Esophagus squamous epithelium (tissue), 5 donors: Measurements from ENCODE around the gene GRIN1. TPM values are rescaled to one million over a fixed set of nuclear protein-coding genes. Genes with fewer than 3 reads are reported as not detected.
A peak's percentile ranks its signal among the peaks of the same experiment; 100 is the strongest.

Experiments
- DNase-seq: peaks from one replicate; lab custom pipeline; 2025; lab: John Stamatoyannopoulos, UW
- H3K27ac ChIP-seq, 4 donors: fragments of 200-600 bp; sonication (generic); one replicate each; pipeline ENCODE4 v1.5.1; 2016 to 2019; ENCODE audit warnings: mild to moderate bottlenecking in 1 of 4
- H3K27me3 ChIP-seq, 4 donors: fragments of 200-600 bp; sonication (generic); 1 replicate in 3 of 4; 2 replicates in 1 of 4; pipeline versions ENCODE4 v1.5.1 to v1.6.0; 2017 to 2021; ENCODE audit warnings: antibody characterized with exemption in 1 of 4
- H3K36me3 ChIP-seq, 3 donors: fragments of 200-600 bp; sonication (generic); one replicate each; pipeline ENCODE4 v1.5.1; 2016 to 2019
- H3K4me1 ChIP-seq, 3 donors: fragments of 200-600 bp; sonication (generic); one replicate each; pipeline ENCODE4 v1.5.1; 2017 to 2019
- H3K4me3 ChIP-seq, 4 donors: fragments of 200-600 bp; sonication (generic); 1 replicate in 3 of 4; 2 replicates in 1 of 4; pipeline ENCODE4 v1.5.1; 2016 to 2019; ENCODE audit warnings: mild to moderate bottlenecking in 2 of 4, moderate library complexity in 1 of 4
- H3K9me3 ChIP-seq, 3 donors: fragments of 200-600 bp; sonication (generic); one replicate each; pipeline ENCODE4 v1.5.1; 2016 to 2019
- CTCF ChIP-seq, 6 experiments: fragments of 450-650 bp in 4 of 6; fragments of 200-600 bp in 2 of 6; sonication (generic) in 2 of 6; IDR thresholded peaks; one replicate each; pipeline ENCODE4 v1.5.1; 2016 to 2019; ENCODE audit warnings: antibody characterized with exemption in 6 of 6, mild to moderate bottlenecking in 4 of 6, moderate library complexity in 4 of 6
- POLR2A ChIP-seq, 4 donors: fragments of 450-650 bp; IDR thresholded peaks; one replicate each; pipeline ENCODE4 v1.6.1; 2017; ENCODE audit warnings: antibody characterized with exemption in 4 of 4, mild to moderate bottlenecking in 4 of 4, moderate library complexity in 3 of 4
- WGBS, 2 donors: methylation state at CpG; one replicate each; pipeline ENCODE4 v1.1.5; 2018; 5-methylcytosine and 5-hydroxymethylcytosine counted together
- intact Hi-C: fragments of 100-400 bp; cut with DNase I; formaldehyde crosslinking; loops from one replicate; pipeline ENCODE4 v1.15.0; 2022
- small RNA-seq, 4 donors: library from RNA; depleted of rRNA; stranded (forward); fragments of <200 nt; gene quantifications; one replicate each; pipeline ENCODE3, GENCODE V24; 2016
- total RNA-seq, 4 donors: library from RNA; depleted of rRNA; stranded (reverse); fragments of >200 nt; gene quantifications; one replicate each; pipeline ENCODE4 v1.1.0, GENCODE V29; 2016
- donor health status: DM: yes; HTN: yes; CAD: no.

The GRIN1 gene
- total RNA-seq, 4 donors from 2014 or later = 0.38 TPM; not detected in 3

GRCh38 chr9:137217276-137218211, 78.6 kb downstream of the GRIN1 start:
- Histone ChIP-seq H3K9me3 (no peaks in the 10 kb centered on the region), H3K27me3 (no peaks in the 10 kb centered on the region), H3K27ac (peak overlapping the region; percentile 83 to 92 (median 90)), H3K36me3 (peaks cover 0 to 29% (median 0%) of the 10 kb centered on the region in 3 donors), H3K4me3 (peak overlapping the region; percentile 37 to 66 (median 50)), H3K4me1 (peaks cover 22 to 57% (median 25%) of the 10 kb centered on the region in 3 donors)
- no peak for DNase-seq
- WGBS, 2 donors = 49% methylated on average over 9 of the region's 36 CpGs; no CpG with 5 or more reads in 1 of the 2 donors
- intact Hi-C loops = no loop called here
- TF ChIP-seq CTCF (IDR thresholded peaks at IDR 0.05) = peak in 2 of 6 experiments; percentile 11 to 15
- TF ChIP-seq POLR2A (IDR thresholded peaks at IDR 0.05) = peak in 2 of 4 donors; percentile 50 to 70

GRCh38 chr9:137218212-137218753, 79.3 kb downstream of the GRIN1 start:
- peak overlapping the region; percentile 83 to 92 (median 90) for H3K27ac ChIP-seq
- no peaks in the 10 kb centered on the region for H3K9me3 ChIP-seq
- intact Hi-C loops = no loop called here
- 67% methylated on average over 2 of the region's 30 CpGs; no CpG with 5 or more reads in 1 of the 2 donors for WGBS, 2 donors
- H3K36me3 ChIP-seq = peaks cover 0 to 29% (median 0%) of the 10 kb centered on the region in 3 donors
- H3K27me3 ChIP-seq = no peaks in the 10 kb centered on the region
- DNase-seq = no peak
- TF ChIP-seq POLR2A (IDR thresholded peaks at IDR 0.05) = no peak
- no peak for TF ChIP-seq CTCF (IDR thresholded peaks at IDR 0.05)
- H3K4me3 ChIP-seq = peak overlapping the region; percentile 37 to 66 (median 50)
- H3K4me1 ChIP-seq = peaks cover 28 to 64% (median 31%) of the 10 kb centered on the region in 3 donors

Small RNA genes lying within 50 kb of the gene (small RNA-seq; reads per million reads assigned to genes)
- gene MIR3621 (0 reads per million in 4 donors), gene RF00153 (0 to 0.15 (median 0.10) reads per million in 4 donors)

Other genes with a start within 250 kb of the GRIN1 start
- 100 to 1,000 TPM; 146 to 210 (median 163) TPM for gene FBXW5, start 194.4 kb upstream of the GRIN1 start, total RNA-seq
- 1 to 10 TPM in 1 of 4 donors, not detected in 3; 1.6 TPM for gene C8G, start 193.9 kb upstream of the GRIN1 start, total RNA-seq
- gene LCN12, start 186.9 kb upstream of the GRIN1 start, total RNA-seq = not detected
- 100 to 1,000 TPM in 1 of 4 donors, 1 to 10 TPM in 3; 1.7 to 208 (median 4.8) TPM for gene PTGDS, start 161.7 kb upstream of the GRIN1 start, total RNA-seq
- gene LCNL1, start 156.2 kb upstream of the GRIN1 start, total RNA-seq = under 1 TPM in 1 of 4 donors, not detected in 3; 0.19 TPM
- 10 to 100 TPM; 18.3 to 56.3 (median 49.6) TPM for gene PAXX, start 146.7 kb upstream of the GRIN1 start, total RNA-seq
- gene CLIC3, start 142.6 kb upstream of the GRIN1 start, total RNA-seq = 100 to 1,000 TPM in 3 of 4 donors, 10 to 100 TPM in 1; 94.8 to 442 (median 200) TPM
- gene ABCA2, start 110.9 kb upstream of the GRIN1 start, total RNA-seq = 10 to 100 TPM in 2 of 4 donors, 1 to 10 TPM in 2; 3.5 to 14.7 (median 7.6) TPM
- gene FUT7, start 107.1 kb upstream of the GRIN1 start, total RNA-seq = under 1 TPM in 3 of 4 donors, not detected in 1; 0.13 to 0.38 (median 0.21) TPM
- 10 to 100 TPM; 11.9 to 45.2 (median 20.3) TPM for gene NPDC1, start 93.0 kb upstream of the GRIN1 start, total RNA-seq
- 1 to 10 TPM in 2 of 4 donors, under 1 TPM in 2; 0.47 to 1.3 (median 0.86) TPM for gene ENTPD2, start 85.1 kb upstream of the GRIN1 start, total RNA-seq
- gene SAPCD2, start 68.6 kb upstream of the GRIN1 start, total RNA-seq = 10 to 100 TPM in 3 of 4 donors, 1 to 10 TPM in 1; 8.2 to 21.2 (median 14.7) TPM
- gene UAP1L1, start 61.6 kb upstream of the GRIN1 start, total RNA-seq = 1 to 10 TPM; 2.2 to 4.7 (median 3.7) TPM
- gene MAN1B1, start 52.2 kb upstream of the GRIN1 start, total RNA-seq = 10 to 100 TPM; 25.6 to 50.9 (median 39.4) TPM
- gene DPP7, start 24.4 kb upstream of the GRIN1 start, total RNA-seq = 100 to 1,000 TPM in 1 of 4 donors, 10 to 100 TPM in 3; 41.1 to 109 (median 62.4) TPM
- gene LRRC26, start 30.9 kb downstream of the GRIN1 start, total RNA-seq = 1 to 10 TPM in 1 of 4 donors, under 1 TPM in 2, not detected in 1; 0.82 to 3.7 (median 0.95) TPM
- not detected for gene TMEM210, start 32.9 kb downstream of the GRIN1 start, total RNA-seq
- 10 to 100 TPM; 14.0 to 34.1 (median 25.1) TPM for gene ANAPC2, start 49.4 kb downstream of the GRIN1 start, total RNA-seq
- 100 to 1,000 TPM in 2 of 4 donors, 10 to 100 TPM in 2; 67.1 to 124 (median 96.7) TPM for gene SSNA1, start 49.5 kb downstream of the GRIN1 start, total RNA-seq
- 10 to 100 TPM; 13.0 to 34.2 (median 15.8) TPM for gene TPRN, start 61.6 kb downstream of the GRIN1 start, total RNA-seq
- 10 to 100 TPM; 19.4 to 29.6 (median 25.4) TPM for gene TMEM203, start 66.5 kb downstream of the GRIN1 start, total RNA-seq
- gene NDOR1, start 66.5 kb downstream of the GRIN1 start, total RNA-seq = 10 to 100 TPM in 1 of 4 donors, 1 to 10 TPM in 3; 5.3 to 11.2 (median 7.7) TPM
- 1 to 10 TPM; 2.3 to 3.2 (median 2.5) TPM for gene RNF208, start 83.1 kb downstream of the GRIN1 start, total RNA-seq
- gene CYSRT1, start 86.0 kb downstream of the GRIN1 start, total RNA-seq = 100 to 1,000 TPM; 114 to 301 (median 152) TPM
- gene RNF224, start 88.3 kb downstream of the GRIN1 start, total RNA-seq = 1 to 10 TPM; 1.2 to 5.2 (median 3.0) TPM
- gene SLC34A3, start 91.7 kb downstream of the GRIN1 start, total RNA-seq = 1 to 10 TPM in 1 of 4 donors, under 1 TPM in 2, not detected in 1; 0.11 to 1.7 (median 0.38) TPM
- 100 to 1,000 TPM; 367 to 753 (median 540) TPM for gene TUBB4B, start 102.1 kb downstream of the GRIN1 start, total RNA-seq
- gene STPG3, start 112.1 kb downstream of the GRIN1 start, total RNA-seq = not detected
- gene NELFB, start 116.2 kb downstream of the GRIN1 start, total RNA-seq = 10 to 100 TPM; 26.1 to 41.4 (median 35.2) TPM
- gene TOR4A, start 138.6 kb downstream of the GRIN1 start, total RNA-seq = 10 to 100 TPM in 3 of 4 donors, 1 to 10 TPM in 1; 8.8 to 17.5 (median 13.5) TPM
- gene NRARP, start 163.1 kb downstream of the GRIN1 start, total RNA-seq = 10 to 100 TPM; 19.6 to 33.9 (median 27.5) TPM